ENCODE results near the gene AKNA.
"Not testable (repeated sequence)": the region's sequence is repeated elsewhere in the genome, so short reads cannot be mapped to it uniquely, and the experiment has no call there.

AKNA gene

GRCh38 chr9:114335745-114336144 is 52.0 kb downstream of the AKNA start:
- TF ChIP-seq Cebpa-rat (IDR thresholded peaks at IDR 0.05) = no peak
- Histone ChIP-seq H3K4me2 (no peak overlapping the region), H3K36me3 (peaks cover 63 to 66% (median 64%) of the 10 kb centered on the region in 11 experiments), H4K20me1 (peaks cover 4 to 52% (median 33%) of the 10 kb centered on the region in 11 experiments; a peak in 20 of 22 replicates), H3K27me3 (no peaks in the 10 kb centered on the region), H3K9ac (no peak overlapping the region), H3K4me3 (no peak overlapping the region), H3K4me1 (peaks cover 0 to 28% (median 11%) of the 10 kb centered on the region in 10 experiments; a peak in 12 of 20 replicates), H3K9me3 (replicated peaks in 1 of 11) (peaks cover 0 to 22% (median 8%) of the 10 kb centered on the region in 11 experiments; a peak in 11 of 22 replicates), H3K27ac (no peak overlapping the region)

- Histone ChIP-seq H3K4me1 (peaks cover 0 to 16% (median 5%) of the 10 kb centered on the region in 10 experiments; a peak in 9 of 20 replicates), H3K9me3 (replicated peaks in 1 of 11) (peaks cover 0 to 22% (median 8%) of the 10 kb centered on the region in 11 experiments; a peak in 11 of 22 replicates), H3K36me3 (peaks cover 50 to 53% (median 51%) of the 10 kb centered on the region in 11 experiments), H3K27me3 (no peaks in the 10 kb centered on the region), H3K9ac (no peak overlapping the region), H4K20me1 (peaks cover under 1 to 40% (median 24%) of the 10 kb centered on the region in 11 experiments; a peak in 19 of 22 replicates), H3K4me3 (no peak overlapping the region), H3K4me2 (no peak overlapping the region), H3K27ac (no peak overlapping the region)
- TF ChIP-seq Cebpa-rat (IDR thresholded peaks at IDR 0.05) = no peak
Measured at GRCh38 chr9:114334490-114334889, 53.3 kb downstream of the AKNA start.

DNA sequence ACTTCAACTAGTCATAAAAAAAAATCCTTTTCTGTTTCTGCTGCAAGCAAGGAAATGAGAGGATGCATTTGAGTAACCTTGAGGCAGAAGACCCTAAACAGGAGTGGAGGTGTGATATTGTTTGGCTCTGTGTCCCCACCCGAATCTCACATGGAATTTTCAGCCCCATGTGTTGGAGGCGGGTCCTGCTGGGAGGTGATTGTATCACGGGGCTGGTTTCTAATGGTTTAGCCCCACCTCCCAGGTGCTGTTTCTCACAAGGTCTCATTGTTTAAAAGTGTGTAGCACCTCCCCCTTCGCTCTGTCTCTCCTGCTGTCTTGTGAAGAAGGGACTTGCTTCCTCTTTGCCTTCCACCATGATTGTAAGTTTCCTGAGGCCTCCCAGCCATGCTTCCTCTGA is 54.1 kb downstream of the AKNA start:
- Histone ChIP-seq H4K20me1 (peaks cover 0 to 33% (median 16%) of the 10 kb centered on the region in 11 experiments; a peak in 18 of 22 replicates), H3K36me3 (peaks cover 42 to 45% (median 44%) of the 10 kb centered on the region in 11 experiments), H3K9me3 (replicated peaks in 1 of 11) (peaks cover 0 to 22% (median 8%) of the 10 kb centered on the region in 11 experiments; a peak in 11 of 22 replicates), H3K4me1 (peaks cover 0 to 13% (median 4%) of the 10 kb centered on the region in 10 experiments; a peak in 4 of 20 replicates)
- not testable (repeated sequence) for H3K4me3 ChIP-seq, H3K27ac ChIP-seq, H3K4me2 ChIP-seq, H3K27me3 ChIP-seq, H3K9ac ChIP-seq

DNA sequence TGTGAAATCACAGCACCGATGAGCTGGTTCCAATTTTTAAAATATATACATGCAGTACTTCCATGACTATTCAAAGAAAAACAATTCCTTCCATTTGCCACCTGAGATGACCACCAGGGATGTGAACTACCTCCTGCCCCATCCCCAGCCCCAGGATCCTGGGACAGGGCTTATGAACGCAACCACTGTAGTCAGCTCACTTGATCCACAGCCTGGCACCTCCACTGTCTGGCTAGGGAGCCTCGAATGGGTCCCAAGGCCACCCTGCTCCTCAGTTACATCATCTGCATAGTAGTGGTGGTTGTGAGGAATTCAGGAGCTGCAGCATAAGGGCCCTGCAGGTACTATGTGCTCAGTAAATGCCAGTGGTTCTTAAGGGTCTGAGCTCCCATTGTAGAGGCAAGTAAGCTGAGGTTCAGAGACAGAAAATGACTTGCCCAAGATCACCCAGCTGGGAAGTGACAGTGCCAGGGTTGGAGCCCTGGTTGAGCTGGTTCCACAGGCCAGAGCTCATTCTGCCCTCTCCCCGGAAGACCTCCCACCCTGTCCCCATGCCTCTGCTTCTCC is 55.2 kb downstream of the AKNA start:
- H3K36me3 ChIP-seq = peaks cover 31 to 34% (median 32%) of the 10 kb centered on the region in 11 experiments
- not testable (repeated sequence) for H3K4me3 ChIP-seq, H3K4me2 ChIP-seq, H3K27me3 ChIP-seq, H3K9ac ChIP-seq, H3K27ac ChIP-seq
- H3K9me3 ChIP-seq (replicated peaks in 1 of 11) = peaks cover 0 to 28% (median 8%) of the 10 kb centered on the region in 11 experiments; a peak in 11 of 22 replicates
- peaks cover 0 to 13% (median 6%) of the 10 kb centered on the region in 10 experiments; a peak in 4 of 20 replicates for H3K4me1 ChIP-seq
- peaks cover 0 to 21% (median 6%) of the 10 kb centered on the region in 11 experiments; a peak in 12 of 22 replicates for H4K20me1 ChIP-seq

DNA sequence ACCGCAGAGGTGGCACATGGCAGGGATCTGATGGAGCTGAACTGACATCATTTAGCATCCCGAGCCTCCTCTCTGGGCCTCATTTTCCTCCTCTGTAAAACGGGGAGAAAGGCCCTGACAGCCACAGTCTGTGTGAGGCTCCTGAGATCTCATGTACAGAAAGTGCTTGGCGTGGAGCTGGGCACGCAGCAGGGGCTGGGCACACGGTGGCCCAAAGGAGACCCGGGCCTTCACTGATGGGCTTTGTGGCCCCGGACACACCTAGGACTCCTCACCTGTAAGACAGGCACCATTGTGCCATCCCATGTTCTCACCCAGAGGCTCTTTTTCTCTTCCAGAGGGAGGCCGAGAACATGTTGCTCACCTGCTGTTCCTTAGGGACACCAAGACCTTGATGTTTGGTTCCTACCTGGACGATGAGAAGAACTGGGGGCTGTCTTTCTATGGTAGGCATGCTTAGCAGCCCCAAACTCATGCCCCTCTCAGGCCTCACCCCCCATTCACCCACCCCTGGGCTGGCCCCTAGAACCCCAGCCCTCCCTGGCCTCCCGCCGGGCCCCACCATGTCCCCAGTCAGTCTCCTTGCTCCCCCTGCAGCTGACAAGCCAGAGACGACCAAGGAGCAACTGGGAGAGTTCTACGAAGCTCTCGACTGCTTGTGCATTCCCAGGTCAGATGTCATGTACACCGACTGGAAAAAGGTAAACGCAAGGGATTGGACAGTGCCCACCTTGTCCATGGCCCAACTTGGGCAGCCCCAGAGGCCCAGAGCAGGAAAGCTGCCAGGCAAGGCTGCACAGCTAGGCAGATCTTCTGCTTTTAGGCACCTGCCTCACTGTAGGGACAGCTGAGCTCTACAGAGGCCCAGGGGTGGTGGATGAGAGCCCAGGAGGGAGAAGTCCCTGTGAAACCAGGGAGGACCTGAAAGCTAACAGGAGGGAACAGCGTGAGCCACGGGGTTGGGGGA is 56.3 kb downstream of the AKNA start:
- Histone ChIP-seq H3K9me3 (replicated peaks in 1 of 11) (peaks cover 0 to 29% (median 8%) of the 10 kb centered on the region in 11 experiments; a peak in 11 of 22 replicates), H4K20me1 (peaks cover 0 to 13% (median 0%) of the 10 kb centered on the region in 11 experiments; a peak in 4 of 22 replicates), H3K36me3 (peaks cover 21 to 23% (median 23%) of the 10 kb centered on the region in 11 experiments), H3K4me1 (peaks cover 0 to 13% (median 5%) of the 10 kb centered on the region in 10 experiments; a peak in 4 of 20 replicates)
- H3K9ac ChIP-seq, H3K27me3 ChIP-seq, H3K27ac ChIP-seq, H3K4me3 ChIP-seq, H3K4me2 ChIP-seq: not testable (repeated sequence)

GRCh38 chr9:114330636-114331035 is 57.1 kb downstream of the AKNA start:
- Histone ChIP-seq H3K4me2 (no peak overlapping the region), H3K36me3 (peaks cover 13 to 15% (median 14%) of the 10 kb centered on the region in 11 experiments), H3K9me3 (replicated peaks in 1 of 11) (peaks cover 0 to 20% (median 8%) of the 10 kb centered on the region in 11 experiments; a peak in 11 of 22 replicates), H3K27me3 (no peaks in the 10 kb centered on the region), H3K4me3 (no peak overlapping the region), H3K9ac (no peak overlapping the region), H4K20me1 (peaks cover 0 to 4% (median 0%) of the 10 kb centered on the region in 11 experiments; a peak in 4 of 22 replicates), H3K4me1 (peaks cover 0 to 11% (median 0%) of the 10 kb centered on the region in 10 experiments; a peak in 2 of 20 replicates), H3K27ac (no peak overlapping the region)
- TF ChIP-seq Cebpa-rat (IDR thresholded peaks at IDR 0.05) = no peak

- not testable (repeated sequence) for H3K4me1 ChIP-seq, H4K20me1 ChIP-seq, H3K27me3 ChIP-seq, H3K27ac ChIP-seq, H3K9ac ChIP-seq, H3K36me3 ChIP-seq, H3K4me3 ChIP-seq, H3K4me2 ChIP-seq
- peaks cover 0 to 11% (median 3%) of the 10 kb centered on the region in 11 experiments; a peak in 11 of 22 replicates for H3K9me3 ChIP-seq (replicated peaks in 1 of 11)
Measured at GRCh38 chr9:114329625-114330022, 58.2 kb downstream of the AKNA start, which contains the start of gene ORM2. TSS of gene ORM2 (plus strand) at chr9:114329869. CDS start at chr9:114329905, 36 bp downstream.

GRCh38 chr9:114328937-114329624 is 58.7 kb downstream of the AKNA start:
- not testable (repeated sequence) for H3K4me3 ChIP-seq; H3K27ac ChIP-seq; H3K36me3 ChIP-seq; H3K9ac ChIP-seq; H3K27me3 ChIP-seq; H3K9me3 ChIP-seq (replicated peaks in 1 of 11); H3K4me2 ChIP-seq; H3K4me1 ChIP-seq; H4K20me1 ChIP-seq

GRCh38 chr9:114328357-114328820 is 59.4 kb downstream of the AKNA start:
- not testable (repeated sequence) for H3K9me3 ChIP-seq (replicated peaks in 1 of 11); H3K4me2 ChIP-seq; H3K27me3 ChIP-seq; H3K9ac ChIP-seq; H4K20me1 ChIP-seq; H3K27ac ChIP-seq; H3K4me1 ChIP-seq; H3K4me3 ChIP-seq; H3K36me3 ChIP-seq

Data from BLaER1 treated with 17β-estradiol and CSF1 and Interleukin-3, amounts not matched to agents 10 nM and 100 nM (cell line).